HTR-8/SVneo (cell line): ENCODE measurements around the gene AHCY.
"Not testable (repeated sequence)": the region's sequence is repeated elsewhere in the genome, so short reads cannot be mapped to it uniquely, and the experiment has no call there.

Source experiments
- DNase-seq: peaks from one replicate; pipeline ENCODE4 v3.0.0; 2011; ENCODE audit warnings: low spot score, mixed read lengths; ENCODE audit not compliant: insufficient read length
- FAIRE-seq: peaks from 2 replicates; lab custom pipeline; 2011; peaks lifted over from hg19 to GRCh38; lab: Jason Lieb, UNC

Gene AHCY

GRCh38 chr20:34263468-34263867 lies 39.7 kb downstream of the AHCY start:
- DNase-seq, FAIRE-seq: not testable (repeated sequence)

- no peak for FAIRE-seq
- DNase-seq, result no peak
These were observed 40.5 kb downstream of the AHCY start for GRCh38 chr20:34262488-34263288.

- FAIRE-seq (no peak), DNase-seq (no peak)
These were observed 42.8 kb downstream of the AHCY start for GRCh38 chr20:34260208-34260942.

- FAIRE-seq (no peak), DNase-seq (no peak)
These were observed 46.5 kb downstream of the AHCY start for GRCh38 chr20:34256629-34257124.

GRCh38 chr20:34254979-34255378 lies 48.2 kb downstream of the AHCY start:
- FAIRE-seq (no peak), DNase-seq (no peak)

- not testable (repeated sequence) for FAIRE-seq, DNase-seq
These were observed 50.6 kb downstream of the AHCY start for GRCh38 chr20:34252431-34253086.

GRCh38 chr20:34251619-34252018 lies 51.5 kb downstream of the AHCY start:
- FAIRE-seq, result no peak

GRCh38 chr20:34250005-34250404 lies 53.1 kb downstream of the AHCY start:
- DNase-seq, result no peak
- no peak for FAIRE-seq

More at GRCh38 chr20:34251619-34252018, 51.5 kb downstream of the AHCY start:
- no peak for DNase-seq

GRCh38 chr20:34249291-34249690 lies 53.9 kb downstream of the AHCY start:
- no peak for FAIRE-seq
- no peak for DNase-seq

- no peak for FAIRE-seq
- no peak for DNase-seq
These were observed 57.0 kb downstream of the AHCY start for GRCh38 chr20:34246126-34246626.

- FAIRE-seq (no peak), DNase-seq (no peak)
These were observed 59.8 kb downstream of the AHCY start for GRCh38 chr20:34243377-34243776.

GRCh38 chr20:34242879-34243278 lies 60.3 kb downstream of the AHCY start:
- no peak for DNase-seq
- FAIRE-seq, result no peak

- DNase-seq, result not testable (repeated sequence)
These were observed 61.1 kb downstream of the AHCY start for GRCh38 chr20:34242015-34242414.

GRCh38 chr20:34240693-34241615 lies 62.2 kb downstream of the AHCY start, which contains the start of gene ASIP:
TSS of gene ASIP (plus strand) at chr20:34241423. CDS start at chr20:34260375, 18,952 bp downstream.
- FAIRE-seq, result no peak
- no peak for DNase-seq

More at GRCh38 chr20:34242015-34242414, 61.1 kb downstream of the AHCY start:
- FAIRE-seq, result not testable (repeated sequence)

GRCh38 chr20:34240121-34240520 lies 63.0 kb downstream of the AHCY start:
- FAIRE-seq (no peak), DNase-seq (no peak)

- FAIRE-seq, result no peak
These were observed 65.2 kb downstream of the AHCY start for GRCh38 chr20:34237942-34238341.

GRCh38 chr20:34235875-34236274 lies 67.3 kb downstream of the AHCY start:
- FAIRE-seq, result no peak

More at GRCh38 chr20:34237942-34238341, 65.2 kb downstream of the AHCY start:
- no peak for DNase-seq

GRCh38 chr20:34233687-34234086 lies 69.5 kb downstream of the AHCY start:
- no peak for FAIRE-seq

More at GRCh38 chr20:34235875-34236274, 67.3 kb downstream of the AHCY start:
- DNase-seq, result no peak

GRCh38 chr20:34232494-34233087 lies 70.6 kb downstream of the AHCY start:
- DNase-seq (no peak), FAIRE-seq (no peak)

More at GRCh38 chr20:34233687-34234086, 69.5 kb downstream of the AHCY start:
- no peak for DNase-seq
